Astrocyte of the hippocampus (primary cell): Measurements from ENCODE around the gene PHF2.
"Not testable (repeated sequence)": the region's sequence is repeated elsewhere in the genome, so short reads cannot be mapped to it uniquely, and the experiment has no call there.

Source experiments
- DNase-seq: peaks from one replicate; pipeline ENCODE4 v3.0.0; 2011; ENCODE audit warnings: low read depth, low spot score

Gene PHF2

GRCh38 chr9:93665637-93666438 lies 89.5 kb downstream of the PHF2 start:
- no peak for DNase-seq

- not testable (repeated sequence) for DNase-seq
Observed at GRCh38 chr9:93666439-93666784, 90.0 kb downstream of the PHF2 start.

GRCh38 chr9:93667006-93667405 lies 90.6 kb downstream of the PHF2 start:
- DNase-seq, result no peak

GRCh38 chr9:93667627-93668026 lies 91.2 kb downstream of the PHF2 start:
- DNase-seq, result no peak

GRCh38 chr9:93668261-93668871 lies 92.0 kb downstream of the PHF2 start:
- no peak for DNase-seq

GRCh38 chr9:93669116-93669957 lies 93.0 kb downstream of the PHF2 start:
- no peak for DNase-seq

- no peak for DNase-seq
Observed at GRCh38 chr9:93669958-93670207, 93.5 kb downstream of the PHF2 start.

GRCh38 chr9:93670208-93671019 lies 94.0 kb downstream of the PHF2 start:
- DNase-seq, result no peak

- no peak for DNase-seq
Observed at GRCh38 chr9:93671020-93671338, 94.6 kb downstream of the PHF2 start.

GRCh38 chr9:93672330-93673020 lies 96.1 kb downstream of the PHF2 start:
- DNase-seq, result not testable (repeated sequence)

GRCh38 chr9:93673021-93673838 lies 96.8 kb downstream of the PHF2 start:
- no peak for DNase-seq

GRCh38 chr9:93673839-93674334 lies 97.5 kb downstream of the PHF2 start:
- no peak for DNase-seq

GRCh38 chr9:93674580-93675335 lies 98.4 kb downstream of the PHF2 start:
- DNase-seq, result no peak

- DNase-seq, result no peak
Observed at GRCh38 chr9:93675336-93676150, 99.2 kb downstream of the PHF2 start.

- no peak for DNase-seq
Observed at GRCh38 chr9:93676310-93677047, 100.1 kb downstream of the PHF2 start.

GRCh38 chr9:93677048-93677571 lies 100.7 kb downstream of the PHF2 start:
- no peak for DNase-seq

- no peak for DNase-seq
Observed at GRCh38 chr9:93677641-93678136, 101.3 kb downstream of the PHF2 start.
